Forelimb muscle (tissue), 1 donor: ENCODE results near the gene ATP2C1. TPM values are rescaled to one million over a fixed set of nuclear protein-coding genes. Genes with fewer than 3 reads are reported as not detected.
A peak's percentile ranks its signal among the peaks of the same experiment; 100 is the strongest.
"Not testable (repeated sequence)": the region's sequence is repeated elsewhere in the genome, so short reads cannot be mapped to it uniquely, and the experiment has no call there.

Experiments used
- DNase-seq: peaks from one replicate; pipeline ENCODE4 v3.0.0-alpha.2; 2013; ENCODE audit warnings: low read depth
- polyA plus RNA-seq: library from polyadenylated mRNA; unstranded; fragments of 120-200 nt; gene quantifications from one replicate; pipeline ENCODE4 v1.2.1, GENCODE V29; 2013; ENCODE audit not compliant: insufficient read length

Gene ATP2C1
- polyA plus RNA-seq, 1 donor: 59.0 TPM

DNA sequence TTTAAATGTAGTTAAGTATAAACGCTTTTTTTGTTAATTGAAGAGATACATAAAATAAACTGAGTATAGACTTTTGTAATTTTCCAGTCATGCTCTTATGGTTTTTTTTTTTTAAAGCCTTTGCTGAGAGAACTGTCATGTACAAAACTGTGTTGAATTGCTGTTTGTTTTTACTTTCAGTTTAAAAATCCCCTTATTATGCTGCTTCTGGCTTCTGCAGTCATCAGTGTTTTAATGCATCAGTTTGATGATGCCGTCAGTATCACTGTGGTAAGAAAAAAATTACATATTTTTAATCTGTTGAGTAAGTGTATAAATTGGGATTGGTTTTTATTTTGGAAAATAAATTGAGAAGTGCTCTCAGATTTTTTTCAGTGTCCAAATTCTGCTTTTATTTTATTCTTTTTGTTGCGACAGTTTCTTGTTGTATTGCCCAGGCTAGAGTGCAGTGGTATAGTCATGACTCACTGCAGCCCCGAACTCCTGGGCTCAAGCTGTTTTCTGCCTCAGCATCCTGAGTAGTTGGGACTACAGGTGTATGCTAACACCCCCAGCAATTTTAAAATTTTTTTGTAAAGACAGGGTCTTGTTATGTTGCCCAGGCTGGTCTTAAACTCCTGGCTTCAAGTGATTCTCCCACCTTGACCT lies 40.7 kb downstream of the ATP2C1 start:
- no peak for DNase-seq

DNA sequence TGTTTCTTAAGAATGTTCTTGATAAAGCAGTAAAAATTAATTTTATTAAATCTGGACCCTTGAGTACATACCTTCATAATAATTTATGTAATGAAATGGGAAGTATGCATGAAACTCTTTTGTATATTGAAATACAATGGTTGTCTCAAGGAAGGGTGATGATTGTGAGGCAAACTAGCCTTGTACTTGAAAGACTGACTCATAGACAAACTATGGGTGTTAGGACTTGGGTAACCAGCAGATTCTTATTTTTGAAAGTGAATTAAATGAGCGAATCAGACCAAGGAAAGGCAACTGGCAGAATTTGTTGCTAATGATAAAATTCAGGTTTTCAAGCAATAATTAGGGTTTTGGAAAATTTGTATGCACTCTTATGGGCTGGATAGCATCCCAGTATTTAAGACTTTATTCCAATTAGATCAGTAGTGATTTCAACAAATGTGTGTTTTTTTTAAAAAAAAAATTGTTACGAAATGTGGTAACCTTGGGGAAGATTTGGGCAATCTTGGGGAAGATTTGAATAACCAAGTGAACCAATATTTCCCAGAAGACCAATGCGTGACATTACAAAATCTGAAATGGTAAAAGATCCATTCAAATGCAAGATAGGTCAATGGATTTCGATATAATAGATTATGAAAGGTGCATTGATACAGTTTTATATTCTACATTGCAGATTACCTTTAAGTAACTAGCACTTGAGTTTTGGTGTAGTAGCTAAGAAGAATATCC lies 42.0 kb downstream of the ATP2C1 start:
- no peak for DNase-seq

DNA sequence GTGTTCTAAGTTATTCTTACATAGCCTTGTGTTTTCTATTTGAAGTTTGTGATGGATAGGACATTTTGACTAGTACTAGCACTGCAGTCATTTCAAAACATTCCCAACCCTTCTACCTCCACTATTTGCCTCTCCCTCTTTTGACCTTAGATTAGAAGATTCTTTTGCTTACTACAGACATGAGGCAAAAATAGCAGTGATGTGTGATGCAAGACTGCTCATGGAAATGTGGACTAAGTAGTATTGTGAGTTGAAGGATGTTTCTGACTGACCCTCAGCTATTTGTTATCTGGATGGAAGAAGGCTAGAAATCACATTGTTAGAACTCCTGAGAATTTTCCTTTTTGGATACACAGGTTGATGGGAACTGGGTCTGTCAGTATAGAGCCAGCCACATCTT lies 45.9 kb downstream of the ATP2C1 start:
- no peak for DNase-seq

DNA sequence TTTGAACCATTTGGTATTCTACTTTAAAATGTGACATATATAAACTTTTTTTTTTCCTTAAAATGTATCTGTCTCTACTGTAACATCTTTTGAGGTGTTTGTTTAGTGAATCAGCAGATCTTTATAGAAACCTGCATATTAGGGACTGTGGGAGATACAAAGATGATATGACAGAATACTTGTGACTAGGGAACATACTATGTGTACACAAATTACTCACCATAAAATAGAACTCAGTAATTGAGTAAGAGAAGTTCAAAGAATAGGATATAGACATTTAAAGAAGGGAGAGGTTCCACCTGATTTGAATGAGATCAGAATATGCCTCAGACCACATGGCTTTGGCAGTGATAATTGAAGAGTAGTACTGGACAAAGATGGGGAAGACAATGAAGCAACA lies 47.9 kb downstream of the ATP2C1 start:
- DNase-seq: no peak

DNA sequence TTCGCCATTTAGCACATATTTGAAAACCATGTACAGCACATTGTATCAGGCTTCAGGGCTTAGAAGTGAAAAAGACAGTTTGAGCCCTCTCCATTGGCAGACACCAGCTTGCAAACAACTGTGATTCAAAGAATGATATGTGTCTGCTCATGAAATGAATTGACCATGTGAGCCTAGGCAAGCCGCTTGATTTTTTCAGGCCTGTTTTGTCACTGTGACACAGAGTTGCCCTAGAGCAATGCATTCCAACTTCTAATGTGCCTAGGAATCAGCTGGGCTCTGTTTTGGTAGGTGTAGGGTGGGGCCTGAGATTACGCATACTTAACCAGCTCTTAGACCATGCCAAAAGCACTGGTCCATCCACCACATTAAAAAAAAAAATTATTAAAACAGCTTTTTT lies 53.0 kb downstream of the ATP2C1 start:
- DNase-seq: no peak

DNA sequence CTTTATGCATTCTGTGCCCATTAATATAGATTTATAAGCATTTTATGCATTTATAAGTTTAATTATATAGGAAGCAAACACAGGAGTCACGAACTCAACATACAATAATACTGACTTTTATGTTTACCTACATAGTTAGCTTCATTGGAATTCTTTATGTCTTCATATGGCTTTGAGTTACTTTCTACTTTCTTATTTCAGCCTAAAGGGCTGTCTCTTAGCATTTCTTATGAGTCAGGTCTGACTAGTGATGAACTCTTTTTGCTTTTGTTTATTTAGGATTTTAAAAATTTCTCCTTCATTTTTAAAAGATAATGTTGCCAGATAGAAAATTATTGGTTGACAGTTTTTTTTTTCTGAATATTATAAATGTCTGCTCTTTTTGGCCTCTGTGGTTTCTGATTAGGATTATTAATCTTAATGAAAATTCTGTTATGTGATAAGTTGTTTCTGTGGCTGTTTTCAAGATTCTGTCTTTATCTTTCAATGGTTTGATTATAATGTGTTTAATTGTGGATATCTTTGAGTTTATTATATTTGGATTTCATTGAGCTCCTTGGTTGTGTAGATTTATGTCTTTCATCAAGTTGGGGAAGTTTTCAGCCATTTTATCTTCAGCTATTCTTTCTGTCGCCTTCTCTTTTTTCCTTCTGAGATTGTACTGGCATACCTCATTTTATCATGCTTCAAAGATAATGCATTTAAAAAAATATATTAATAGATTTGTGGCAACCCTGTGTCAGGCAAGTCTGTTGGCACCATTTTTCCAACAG lies 54.3 kb downstream of the ATP2C1 start:
- no peak for DNase-seq

DNA sequence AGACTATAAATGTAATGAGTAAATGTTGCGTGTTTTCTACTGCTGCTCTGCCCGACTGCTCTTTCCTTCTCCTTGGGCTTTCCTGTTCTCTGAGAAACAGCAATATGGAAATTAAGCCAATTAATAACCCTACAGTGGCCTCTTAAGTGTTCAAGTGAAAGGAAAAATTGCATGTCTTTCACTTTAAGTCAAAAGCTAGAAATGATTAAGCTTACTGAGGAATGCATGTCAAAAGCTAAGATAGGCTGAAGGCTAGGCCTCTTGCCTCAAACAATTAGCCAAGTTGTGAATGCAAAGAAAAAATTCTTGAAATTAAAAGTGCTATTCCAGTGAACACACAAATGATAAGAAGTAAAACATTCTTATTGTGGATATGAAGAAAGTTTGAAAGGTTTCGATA lies 55.0 kb downstream of the ATP2C1 start:
- DNase-seq: no peak

DNA sequence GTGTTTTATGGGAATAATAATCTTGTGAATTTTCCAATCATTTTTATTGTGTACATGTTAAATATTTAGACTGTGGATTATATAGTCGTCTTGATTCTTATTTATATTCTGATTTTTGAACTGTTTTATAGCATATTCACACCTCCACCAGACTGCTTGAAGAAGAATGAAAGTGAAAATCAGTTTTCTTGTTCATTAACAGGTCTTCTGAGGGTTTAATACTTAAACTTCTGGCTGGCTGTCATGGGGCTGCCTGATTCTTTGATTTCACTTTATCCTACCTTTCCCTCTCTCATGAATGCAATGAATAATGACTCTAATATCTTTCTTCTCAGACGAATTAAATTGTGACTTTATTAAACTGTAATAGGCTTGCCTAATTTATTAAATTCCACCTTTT lies 56.2 kb downstream of the ATP2C1 start:
- DNase-seq: no peak

DNA sequence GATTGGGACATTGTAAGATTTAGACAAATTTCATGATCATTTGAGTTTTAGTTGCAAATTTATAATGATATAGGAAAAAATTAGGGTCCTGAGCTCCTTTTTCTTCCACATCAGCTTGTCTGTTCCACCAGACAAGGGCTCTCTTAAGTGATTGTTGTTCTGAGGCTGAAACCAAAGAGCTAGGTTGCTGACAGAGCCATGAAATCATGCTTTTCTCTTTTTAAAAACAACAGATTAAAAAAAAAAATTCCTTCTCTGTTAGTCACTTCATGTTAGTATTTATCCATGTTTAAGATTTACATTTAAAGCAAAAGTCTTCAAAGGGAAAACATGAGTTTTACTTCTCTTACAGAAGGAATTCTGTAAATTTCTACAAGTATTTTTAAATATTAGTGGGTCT lies 56.8 kb downstream of the ATP2C1 start:
- DNase-seq: no peak

DNA sequence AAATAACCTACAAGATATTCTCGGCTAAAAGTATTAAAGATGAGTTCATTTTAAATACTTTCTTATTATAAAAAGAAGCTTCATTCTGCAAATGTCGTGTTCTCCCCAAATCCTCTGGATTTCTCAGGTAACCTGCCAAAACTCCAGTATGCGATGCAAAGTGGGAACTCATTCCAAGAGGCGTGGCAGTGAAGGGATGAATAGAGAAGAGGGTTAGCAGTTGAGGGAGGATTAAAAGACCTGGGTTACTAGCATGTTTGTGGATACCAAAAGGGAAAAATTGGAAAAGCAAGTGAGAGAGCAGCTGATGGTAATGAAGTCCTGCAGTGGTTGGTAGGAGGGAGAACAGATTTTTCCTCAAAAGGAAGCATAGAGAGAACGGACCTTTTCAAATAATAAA lies 61.6 kb downstream of the ATP2C1 start:
- DNase-seq: no peak

DNA sequence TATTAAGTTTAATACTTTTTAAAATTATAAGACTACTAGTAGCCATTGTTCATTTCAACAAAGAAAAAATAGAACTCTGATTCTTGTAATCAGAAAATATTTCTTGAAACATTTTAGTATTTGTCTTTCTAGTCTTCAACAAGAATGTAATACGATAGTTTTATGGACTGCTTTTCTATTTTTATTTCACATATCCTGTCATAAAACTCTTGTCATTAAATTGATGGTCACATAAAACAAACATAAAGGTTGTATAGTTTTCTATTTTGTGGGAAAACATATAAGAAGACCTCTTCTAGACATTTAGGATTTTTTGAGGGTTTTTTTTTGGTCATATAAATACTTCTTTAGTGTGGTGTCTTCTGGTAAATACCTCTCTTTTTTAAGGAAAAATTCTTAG lies 62.4 kb downstream of the ATP2C1 start:
- no peak for DNase-seq

DNA sequence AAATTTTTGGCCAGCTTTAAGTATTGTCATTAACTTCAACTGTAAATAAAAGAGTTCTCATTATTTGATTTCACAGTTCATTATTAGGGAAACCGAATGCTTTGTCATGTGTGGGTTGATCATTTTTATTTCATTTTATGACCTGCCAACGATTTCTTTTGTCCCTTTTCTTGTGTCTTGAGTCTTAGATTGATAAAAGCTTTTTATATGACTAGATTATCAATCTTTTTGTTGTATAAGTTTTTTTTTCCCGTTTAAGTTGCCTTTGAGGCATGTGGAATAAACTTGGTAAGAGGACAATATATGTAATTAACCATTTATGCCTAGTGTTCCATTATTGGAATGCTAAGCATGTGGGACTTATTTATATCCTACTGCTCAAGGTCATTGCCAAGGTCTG lies 62.8 kb downstream of the ATP2C1 start:
- DNase-seq: no peak

DNA sequence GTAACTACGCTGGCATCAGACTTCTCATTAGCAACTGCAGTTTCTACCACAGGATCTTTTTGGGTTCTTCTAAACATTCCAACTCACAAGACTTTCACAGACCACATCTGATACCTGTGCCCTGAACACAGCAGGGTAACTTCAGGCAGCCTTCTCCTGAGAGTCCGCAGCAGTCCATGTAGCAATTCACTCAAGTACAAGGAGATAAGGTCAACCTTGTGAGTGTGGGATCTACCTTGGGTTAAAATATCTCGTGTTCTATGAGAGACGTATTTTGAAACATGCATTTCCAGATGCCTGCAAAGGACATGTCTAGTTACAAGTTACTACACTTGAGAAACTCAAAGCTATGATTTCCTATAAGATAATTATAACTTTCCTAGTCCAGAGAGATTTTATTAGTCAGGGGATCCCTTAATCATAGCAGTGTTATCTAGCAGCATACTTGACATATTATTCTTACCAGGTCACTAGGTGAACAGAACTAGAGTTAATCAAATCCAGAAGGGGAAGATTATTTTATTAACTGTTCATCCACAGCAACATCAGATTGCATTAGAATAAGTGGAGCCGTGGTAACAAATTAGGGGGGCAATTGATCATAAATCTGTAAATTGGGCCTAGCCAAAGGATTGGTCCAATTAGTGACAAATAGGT lies 66.4 kb downstream of the ATP2C1 start:
- DNase-seq: no peak

DNA sequence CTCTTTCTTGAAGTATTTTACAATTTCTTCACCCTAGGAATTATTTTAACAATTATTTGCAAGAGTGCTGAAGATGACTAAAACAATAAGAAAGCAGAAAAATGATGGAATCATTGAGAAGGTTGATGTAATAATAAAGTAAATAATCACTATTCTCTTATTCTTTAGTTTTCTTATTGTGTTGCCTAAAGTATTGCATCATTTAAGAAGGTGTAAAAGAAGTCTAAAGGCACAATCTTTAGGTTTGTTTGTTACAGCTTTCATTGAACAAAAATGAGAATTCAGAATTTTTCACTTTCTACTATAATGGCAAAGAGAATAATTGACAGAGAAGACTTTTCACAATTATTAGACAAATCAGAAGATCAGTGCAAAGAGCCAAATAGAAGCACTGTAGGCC lies 67.6 kb downstream of the ATP2C1 start:
- no peak for DNase-seq

DNA sequence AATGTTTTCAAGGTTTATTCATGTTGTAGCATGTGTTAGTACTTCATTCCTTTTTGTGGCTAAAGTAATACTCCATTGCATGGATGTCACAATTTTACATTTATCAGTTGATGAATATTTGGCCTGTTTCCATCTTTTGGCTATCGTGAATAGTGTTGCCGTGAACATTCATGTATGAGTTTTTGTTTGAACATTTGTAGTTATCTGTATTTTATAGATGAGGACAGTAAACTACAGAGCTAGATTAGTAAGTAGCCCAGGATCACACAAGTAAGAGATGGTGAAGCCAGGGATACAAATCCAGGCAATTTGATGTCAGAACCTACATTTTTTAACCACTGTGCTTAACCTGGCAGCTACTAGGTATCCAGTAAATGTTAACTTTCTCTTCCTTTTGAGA lies 69.6 kb downstream of the ATP2C1 start:
- no peak for DNase-seq

DNA sequence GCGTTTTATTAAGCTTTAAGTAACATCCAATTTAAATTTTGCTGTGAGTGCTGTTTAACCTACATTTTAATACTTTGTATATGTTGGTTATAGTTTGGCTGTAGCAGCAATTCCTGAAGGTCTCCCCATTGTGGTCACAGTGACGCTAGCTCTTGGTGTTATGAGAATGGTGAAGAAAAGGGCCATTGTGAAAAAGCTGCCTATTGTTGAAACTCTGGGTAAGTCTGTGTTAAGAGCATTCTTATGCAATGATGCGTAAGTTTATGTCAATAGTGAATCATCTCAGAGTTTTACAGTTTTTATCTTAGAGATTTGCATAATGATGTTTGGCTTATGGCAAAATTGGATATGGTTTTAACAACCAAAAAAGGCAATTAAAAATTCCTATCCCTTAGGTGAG lies 70.0 kb downstream of the ATP2C1 start:
- no peak for DNase-seq

DNA sequence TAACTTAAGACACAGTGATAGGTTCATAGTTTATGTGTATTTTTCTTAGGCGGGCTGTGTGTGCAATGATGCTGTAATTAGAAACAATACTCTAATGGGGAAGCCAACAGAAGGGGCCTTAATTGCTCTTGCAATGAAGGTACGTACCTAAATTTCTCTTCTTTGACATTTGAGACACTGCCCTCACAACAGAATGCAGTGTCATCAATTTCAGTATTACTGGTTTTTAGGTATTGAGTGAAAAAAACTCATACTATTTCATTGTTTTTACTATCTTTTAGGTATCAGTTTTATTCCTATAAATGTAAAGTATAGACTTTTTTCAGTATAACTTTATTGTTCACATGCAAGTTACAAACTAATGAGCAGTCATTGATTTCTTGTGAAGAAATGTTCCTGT lies 73.4 kb downstream of the ATP2C1 start:
- no peak for DNase-seq

DNA sequence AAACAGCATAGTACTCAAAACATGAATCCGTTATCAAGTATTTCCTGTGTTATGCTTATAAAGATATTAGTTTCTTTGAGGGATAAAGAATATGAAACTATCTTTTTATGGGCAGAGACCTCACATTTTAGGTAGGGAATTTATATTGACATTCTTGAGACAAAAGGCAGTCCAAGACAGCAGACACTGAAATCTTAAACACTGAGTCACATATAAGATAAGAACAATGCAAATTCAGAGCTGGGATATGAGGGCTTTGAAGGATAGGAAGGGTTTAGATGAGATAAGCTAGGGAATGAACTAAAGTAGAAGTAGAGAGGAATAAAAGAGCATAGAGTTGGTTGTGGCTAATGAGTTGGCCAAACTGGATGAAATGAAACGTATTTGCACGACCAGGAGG lies 74.3 kb downstream of the ATP2C1 start:
- no peak for DNase-seq

DNA sequence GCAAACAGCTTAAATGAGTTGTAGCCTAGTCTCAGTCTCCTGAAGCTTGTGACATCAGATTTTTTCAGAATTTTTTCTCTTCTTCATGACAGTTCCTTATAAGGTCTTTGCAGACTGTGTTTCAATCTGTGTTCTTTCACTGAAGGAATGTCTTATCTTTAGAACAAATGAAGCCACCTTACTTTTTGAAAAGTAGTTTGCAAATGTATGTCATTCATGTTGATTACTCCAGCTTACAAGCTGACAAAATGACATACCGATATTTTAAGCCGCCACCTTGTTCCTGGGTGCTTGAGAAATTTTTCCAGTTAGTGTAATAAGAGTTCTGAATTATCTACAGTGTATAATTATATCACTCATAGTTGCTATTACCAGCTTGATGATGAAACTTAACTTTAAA lies 75.7 kb downstream of the ATP2C1 start:
- DNase-seq: no peak

DNA sequence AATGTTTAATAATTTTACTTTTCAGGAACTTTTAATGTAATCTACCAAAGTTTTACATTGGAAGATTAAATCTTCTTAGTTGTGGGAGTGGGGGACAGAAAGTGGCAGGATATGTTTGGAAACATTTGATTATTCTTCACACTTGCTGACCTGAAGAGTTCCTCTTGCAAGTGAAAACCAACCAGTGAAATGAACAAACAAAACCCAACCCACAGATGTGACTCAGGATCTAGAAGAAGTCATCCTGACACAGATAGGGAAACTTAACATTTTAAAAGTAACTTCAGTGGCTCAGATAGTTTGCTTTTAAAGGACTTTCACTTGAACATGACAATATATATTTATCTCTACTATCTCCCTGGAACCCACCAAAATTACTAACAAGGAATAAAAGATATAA lies 77.3 kb downstream of the ATP2C1 start:
- DNase-seq: no peak

DNA sequence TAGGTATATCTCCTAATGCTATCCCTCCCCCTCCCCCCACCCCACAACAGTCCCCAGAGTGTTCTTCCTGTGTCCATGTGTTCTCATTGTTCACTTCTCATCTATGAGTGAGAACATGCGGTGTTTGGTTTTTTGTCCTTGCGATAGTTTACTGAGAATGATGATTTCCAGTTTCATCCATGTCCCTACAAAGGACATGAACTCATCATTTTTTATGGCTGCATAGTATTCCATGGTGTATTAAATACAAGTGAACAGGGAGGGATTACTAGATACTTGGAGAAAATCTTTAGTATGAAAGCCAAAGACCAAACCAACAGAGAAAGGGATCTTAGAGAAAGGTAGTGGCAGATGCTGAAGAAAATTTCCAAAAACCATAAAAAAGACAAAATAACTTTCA lies 78.7 kb downstream of the ATP2C1 start:
- not testable (repeated sequence) for DNase-seq

DNA sequence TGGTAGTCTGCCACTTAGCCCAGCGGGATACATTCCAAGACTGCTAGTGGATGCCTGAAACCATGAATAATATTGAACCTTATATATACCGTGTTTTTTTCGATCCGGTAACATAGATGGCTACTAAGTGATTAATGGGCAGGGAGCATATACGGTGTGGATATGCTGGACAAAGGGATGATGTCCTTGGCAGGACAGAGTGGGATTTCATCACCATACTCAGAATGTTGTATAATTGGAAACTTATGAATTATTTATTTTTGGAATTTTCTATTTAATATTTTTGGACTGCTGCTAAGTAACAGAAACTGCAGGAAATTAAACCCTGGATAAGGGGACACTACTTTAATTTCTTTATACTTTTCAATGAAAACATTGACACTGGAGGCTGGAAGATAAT lies 79.5 kb downstream of the ATP2C1 start:
- peak; percentile 34 for DNase-seq

DNA sequence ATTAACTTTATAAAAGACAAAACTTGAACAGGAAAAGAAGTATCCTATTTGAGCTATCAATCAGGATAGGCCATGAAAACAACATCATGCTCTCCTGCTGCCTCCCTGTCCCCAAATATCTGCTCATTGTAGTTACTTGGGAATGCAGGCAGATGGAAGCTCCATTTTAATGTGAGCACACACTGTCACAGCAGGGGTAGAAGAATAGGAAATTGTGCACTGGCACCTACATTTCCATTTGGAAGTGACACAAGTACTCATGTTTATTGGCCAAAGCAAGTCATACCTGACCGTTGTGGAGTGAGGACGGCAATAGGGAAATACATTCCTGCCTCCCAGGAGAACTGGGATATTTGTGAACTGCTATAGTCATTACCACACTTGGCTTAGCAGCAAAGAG lies 80.3 kb downstream of the ATP2C1 start:
- no peak for DNase-seq
